HG03558 (cell line): ENCODE measurements around the gene NRP1.
"Not testable (repeated sequence)": the region's sequence is repeated elsewhere in the genome, so short reads cannot be mapped to it uniquely, and the experiment has no call there.

ENCODE experiments used
- ATAC-seq: cut with Tn5 transposase; IDR thresholded peaks from one replicate; pipeline ENCODE4 v1.9.1; 2021; ENCODE audit warnings: moderate number of reproducible peaks; ENCODE audit not compliant: unreplicated experiment; ENCODE audit errors: extremely low read depth

Gene NRP1

GRCh38 chr10:33223326-33224000 lies 111.0 kb downstream of the NRP1 start:
- ATAC-seq: no peak

- not testable (repeated sequence) for ATAC-seq
These were observed 112.2 kb downstream of the NRP1 start for GRCh38 chr10:33222304-33222703.

DNA sequence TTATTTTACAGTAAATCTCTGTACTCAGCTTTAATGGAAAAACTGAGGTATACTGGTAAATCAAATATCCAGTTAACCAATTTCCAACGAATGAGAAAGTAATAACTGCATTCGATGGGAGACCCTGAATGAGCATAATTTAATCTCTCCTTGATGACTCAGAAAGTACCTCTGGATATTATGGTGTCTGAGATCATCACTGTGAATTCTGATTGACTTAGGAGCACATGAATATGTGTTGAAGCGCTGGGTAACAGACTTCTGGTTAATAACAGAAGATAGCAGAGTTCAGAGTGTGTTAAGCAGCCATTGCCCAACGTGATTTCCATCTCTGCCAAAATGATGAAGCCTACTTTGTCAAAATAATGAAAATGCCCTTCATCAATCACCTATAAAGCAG lies 116.6 kb downstream of the NRP1 start:
- ATAC-seq: no peak

DNA sequence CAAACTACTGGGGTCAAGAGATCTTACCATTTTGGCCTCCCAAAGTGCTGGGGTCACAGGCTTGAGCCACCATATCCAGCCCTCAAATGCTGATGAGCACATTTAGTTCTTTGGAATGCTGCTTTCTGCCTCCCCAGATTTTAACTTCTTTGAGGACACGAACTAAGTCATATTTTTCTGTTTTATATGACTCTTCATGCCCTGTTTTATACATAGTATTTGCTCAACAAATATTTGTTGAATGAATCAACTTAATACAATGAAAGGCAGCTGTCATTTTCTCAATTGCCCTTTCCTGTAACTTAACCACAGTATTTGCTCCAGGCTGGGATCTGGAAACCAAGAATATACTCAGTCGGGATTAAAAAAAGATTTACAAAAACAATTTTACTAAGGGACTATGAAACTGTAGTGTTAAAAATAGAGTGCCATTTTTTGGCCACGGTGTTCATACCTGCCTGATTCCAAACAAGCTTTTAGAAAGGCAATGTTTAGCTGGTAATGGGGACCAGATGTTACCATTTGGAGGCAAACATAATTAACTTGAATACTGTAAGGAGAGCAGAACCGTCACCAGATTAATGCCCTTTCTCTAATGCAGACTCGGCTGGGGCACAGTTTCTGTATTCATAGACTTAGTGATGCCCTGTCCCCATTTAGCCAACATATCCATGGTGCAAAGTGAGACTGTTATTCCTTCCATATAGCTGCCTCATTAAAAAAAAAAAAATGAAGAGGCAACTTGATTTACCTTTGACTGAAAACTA lies 117.6 kb downstream of the NRP1 start:
- ATAC-seq: no peak

DNA sequence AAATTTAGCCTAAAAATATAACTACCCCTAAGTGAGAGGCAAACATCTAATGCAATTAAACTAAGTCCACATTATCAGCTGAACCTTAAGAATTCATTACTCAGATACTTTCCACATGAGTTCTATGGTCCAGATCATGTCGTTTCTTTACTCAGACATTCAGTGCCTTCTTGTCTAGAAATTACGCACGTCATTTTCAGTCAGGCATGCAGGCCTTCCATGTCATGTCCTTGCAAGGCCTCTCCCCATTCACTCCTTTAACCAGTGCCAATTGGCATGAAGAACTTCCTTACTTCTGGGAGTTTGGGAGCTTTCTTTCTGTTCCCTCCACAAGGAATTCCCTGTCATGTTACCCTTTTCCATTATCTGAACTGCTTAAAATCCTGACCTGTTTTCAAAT lies 118.8 kb downstream of the NRP1 start:
- ATAC-seq: no peak

- ATAC-seq: no peak
These were observed 119.3 kb downstream of the NRP1 start for GRCh38 chr10:33215154-33215553.

- no peak for ATAC-seq
These were observed 120.3 kb downstream of the NRP1 start for GRCh38 chr10:33214174-33214573.

- no peak for ATAC-seq
These were observed 122.3 kb downstream of the NRP1 start for GRCh38 chr10:33212061-33212748.

DNA sequence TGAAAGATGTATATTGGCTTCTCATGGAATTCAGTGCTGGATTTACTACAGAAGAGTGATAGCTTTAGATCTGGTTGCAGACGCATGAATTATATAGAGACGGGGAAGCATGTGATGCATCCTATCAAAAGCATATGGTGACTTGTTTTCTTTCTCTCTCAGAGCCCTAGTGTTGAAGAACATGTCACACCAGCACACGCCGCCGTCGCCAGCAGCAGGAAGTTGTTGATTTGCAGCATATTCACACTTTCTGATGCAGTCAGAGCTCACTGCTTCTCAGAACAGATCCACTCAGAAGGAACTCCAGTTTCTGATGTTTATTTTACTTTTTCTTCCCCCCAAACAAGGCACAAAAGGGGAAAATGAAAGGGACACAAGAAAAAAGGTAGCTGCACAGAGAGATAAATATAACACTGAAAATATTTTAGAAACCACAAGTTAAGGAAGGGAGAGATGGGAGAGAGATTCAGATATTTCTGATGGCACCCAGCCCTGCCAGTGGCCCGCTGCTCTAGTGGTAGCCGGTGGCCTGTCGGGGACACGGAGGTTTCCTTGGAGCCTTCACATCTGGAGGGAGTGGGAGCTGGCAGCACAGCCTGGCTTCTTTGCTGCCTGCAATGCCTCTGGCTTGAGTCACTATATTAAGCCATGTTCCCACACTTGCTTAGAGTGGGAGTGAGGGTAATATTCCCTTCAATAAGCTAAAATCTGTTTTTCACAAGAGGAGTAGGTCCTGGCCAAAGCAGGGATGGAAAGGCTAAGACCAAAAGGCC lies 123.2 kb downstream of the NRP1 start:
- ATAC-seq: no peak

DNA sequence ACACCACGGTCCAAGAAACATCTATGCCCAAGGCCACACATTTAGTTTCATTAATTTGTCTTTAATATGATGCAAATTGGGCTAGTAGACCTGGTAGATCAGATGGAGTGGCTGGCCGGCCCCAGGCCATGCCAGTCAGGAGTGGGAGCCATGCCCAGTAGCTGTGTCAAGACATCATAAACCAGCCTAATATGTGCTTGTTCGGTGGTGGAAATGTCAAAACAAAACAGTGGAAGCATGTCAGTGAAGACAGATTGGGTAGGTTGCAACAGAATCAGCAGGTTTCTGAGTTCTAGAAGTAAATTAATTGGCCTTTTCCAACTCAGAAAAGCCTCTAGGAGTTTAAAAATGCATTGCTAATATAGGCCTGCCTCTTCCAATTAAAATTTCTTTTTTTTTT lies 124.7 kb downstream of the NRP1 start:
- no peak for ATAC-seq

- ATAC-seq: no peak
These were observed 126.3 kb downstream of the NRP1 start for GRCh38 chr10:33208166-33208565.

GRCh38 chr10:33204031-33204430 lies 130.4 kb downstream of the NRP1 start:
- no peak for ATAC-seq

DNA sequence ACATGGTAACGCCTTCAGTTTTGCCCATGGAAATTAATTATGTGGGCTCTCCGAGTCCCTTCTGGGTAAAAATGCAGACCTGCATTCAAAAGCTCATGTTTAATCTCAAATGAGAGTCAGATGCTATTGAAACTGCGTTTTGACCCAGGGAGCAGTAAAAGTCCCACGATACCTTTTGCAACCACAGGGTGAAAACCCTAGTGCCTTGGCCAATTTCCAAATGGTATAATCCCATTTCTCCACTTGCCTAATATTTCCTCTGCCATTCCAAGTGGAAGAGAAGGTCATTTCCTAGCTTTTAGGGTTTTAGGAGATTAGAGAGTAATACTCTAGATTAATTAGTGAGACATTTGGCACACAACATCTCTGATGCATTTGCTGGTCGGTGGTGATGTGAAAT lies 132.5 kb downstream of the NRP1 start:
- ATAC-seq: no peak

- ATAC-seq: no peak
These were observed 133.2 kb downstream of the NRP1 start for GRCh38 chr10:33201056-33201780.

GRCh38 chr10:33199731-33200232 lies 134.7 kb downstream of the NRP1 start:
- no peak for ATAC-seq

GRCh38 chr10:33198610-33199009 lies 135.9 kb downstream of the NRP1 start:
- ATAC-seq: no peak

DNA sequence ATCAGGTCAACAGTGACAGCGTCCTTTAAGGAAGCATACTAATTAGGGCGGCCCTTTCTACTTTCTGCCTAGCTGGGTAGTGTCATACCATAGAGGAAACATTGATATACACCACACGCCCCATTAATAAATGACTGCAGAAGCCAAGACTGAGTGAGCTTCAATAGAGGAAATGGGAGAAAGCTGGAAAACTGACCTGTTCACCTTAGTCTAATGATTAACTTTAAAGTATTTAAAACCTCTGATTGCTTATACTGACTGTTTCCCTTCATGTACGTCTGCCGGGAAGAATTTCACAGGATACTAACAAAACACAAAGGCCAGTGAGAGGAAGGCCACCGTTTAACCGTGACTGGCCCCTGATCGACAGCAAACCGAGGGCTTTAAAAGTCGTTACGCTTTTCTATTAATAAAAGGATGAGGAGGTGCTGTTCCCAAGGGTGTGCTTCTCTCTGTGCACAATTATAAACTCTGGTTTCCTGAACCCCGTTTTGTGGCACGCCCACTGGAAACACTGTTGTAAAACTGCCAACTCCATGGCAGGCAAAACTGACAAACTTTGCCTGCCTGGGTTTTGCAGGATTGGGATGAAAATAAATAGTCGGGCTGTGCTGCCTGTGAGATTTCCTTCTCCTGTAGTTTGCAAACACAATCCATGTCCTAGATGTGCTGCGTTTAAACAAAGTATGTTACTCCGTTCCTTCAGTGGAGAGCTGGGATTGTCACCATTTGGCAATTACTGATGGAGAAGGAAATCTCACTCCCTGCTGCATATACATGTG lies 137.6 kb downstream of the NRP1 start:
- ATAC-seq: no peak

GRCh38 chr10:33196377-33196706 lies 138.1 kb downstream of the NRP1 start:
- no peak for ATAC-seq
